Pons (tissue), 1 donor: ENCODE data around the gene TMOD3.
A peak's percentile ranks its signal among the peaks of the same experiment; 100 is the strongest.

Experiments used
- DNase-seq: peaks from one replicate; pipeline ENCODE4 v3.0.0-alpha.2; 2016; ENCODE audit warnings: low spot score

Gene TMOD3

GRCh38 chr15:51828621-51829375 is 655 bp upstream of the TMOD3 start:
- DNase-seq: no peak

GRCh38 chr15:51830276-51830806 is 888 bp downstream of the TMOD3 start:
- peak; percentile 48 for DNase-seq

DNA sequence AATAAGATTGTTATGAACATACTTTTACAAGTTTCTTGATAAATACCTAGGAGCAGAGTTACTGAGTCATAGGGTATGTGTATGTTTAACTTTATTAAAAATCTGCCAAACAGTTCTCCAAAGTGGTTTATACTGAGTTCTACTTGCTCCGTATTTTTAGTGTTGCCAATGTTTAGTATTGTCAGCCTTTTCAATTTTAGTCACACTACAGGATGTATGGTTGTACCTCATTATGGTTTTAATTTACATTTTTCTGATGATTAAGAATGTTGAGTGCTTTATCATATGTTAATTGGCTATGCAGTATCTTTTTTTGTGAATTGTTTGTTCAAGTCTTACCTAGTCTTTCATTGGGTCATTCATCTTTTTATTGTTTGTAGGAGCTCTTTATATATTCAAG is 4.3 kb downstream of the TMOD3 start:
- DNase-seq: no peak

- DNase-seq: no peak
Measured at GRCh38 chr15:51837792-51838251, 8.4 kb downstream of the TMOD3 start.

GRCh38 chr15:51838270-51838669 is 8.8 kb downstream of the TMOD3 start:
- DNase-seq: no peak

GRCh38 chr15:51840692-51841091 is 11.2 kb downstream of the TMOD3 start:
- DNase-seq: no peak

GRCh38 chr15:51841406-51842040 is 12.1 kb downstream of the TMOD3 start:
- no peak for DNase-seq

DNA sequence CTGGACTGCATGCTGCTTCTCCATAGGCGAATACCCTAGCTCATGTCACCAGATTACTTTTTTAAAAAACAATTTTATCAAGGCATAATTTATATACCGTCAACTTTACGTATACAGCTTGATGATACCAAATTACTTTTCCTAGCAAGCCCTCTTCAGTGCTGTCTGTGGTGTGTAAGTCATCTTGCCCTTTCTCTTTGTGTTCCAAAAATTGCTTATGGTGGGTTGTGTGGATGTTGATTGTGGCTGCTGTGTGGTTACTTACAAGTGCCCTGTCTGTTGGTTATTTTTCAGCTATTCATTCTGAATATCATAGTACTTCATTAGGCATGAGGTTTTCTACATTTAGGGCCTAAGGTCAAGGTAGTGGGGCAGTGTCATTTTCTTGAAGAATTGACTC is 12.8 kb downstream of the TMOD3 start:
- no peak for DNase-seq

DNA sequence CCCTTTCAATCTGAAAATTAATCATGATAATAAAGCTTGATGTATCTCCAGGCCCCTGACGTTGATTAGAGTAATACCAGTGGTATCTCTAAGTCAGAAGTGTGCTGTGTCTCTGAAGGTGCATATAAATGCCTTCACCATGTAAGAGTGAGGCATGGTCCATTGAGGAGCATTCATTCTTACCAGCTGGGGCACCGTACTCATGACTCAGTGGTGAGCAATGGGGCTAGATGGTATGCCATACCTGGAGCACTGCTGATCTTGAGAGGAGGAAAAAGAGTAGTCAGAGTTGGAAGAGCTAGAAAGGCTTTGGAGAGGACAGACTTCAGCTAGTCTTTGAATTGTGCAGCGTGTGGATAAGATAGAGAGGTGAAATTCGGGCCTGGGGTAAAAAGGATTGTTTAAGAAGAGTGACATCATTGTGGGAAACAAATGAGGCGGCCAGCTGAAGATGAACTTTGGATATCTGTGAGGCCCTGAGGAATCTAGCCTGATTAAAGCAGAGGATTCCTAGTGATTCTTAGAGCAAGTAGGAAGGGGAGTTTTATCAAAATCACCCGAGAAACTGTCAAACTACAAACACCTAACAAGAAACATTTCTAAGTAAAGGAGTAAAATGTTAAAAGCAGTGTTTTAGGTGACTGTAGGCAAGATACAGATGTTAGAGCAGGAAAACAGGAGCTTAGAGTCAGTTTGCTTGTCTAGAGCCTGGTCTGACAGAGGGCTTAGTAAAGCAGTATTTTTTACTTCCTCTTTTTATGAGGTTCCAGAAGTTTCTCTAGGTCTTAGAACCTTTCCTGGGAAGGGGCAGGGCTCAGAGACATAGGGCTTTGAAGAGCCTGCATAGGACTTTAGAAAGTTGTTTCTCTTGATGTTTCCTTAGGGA is 13.6 kb downstream of the TMOD3 start:
- peak; percentile 57 for DNase-seq

DNA sequence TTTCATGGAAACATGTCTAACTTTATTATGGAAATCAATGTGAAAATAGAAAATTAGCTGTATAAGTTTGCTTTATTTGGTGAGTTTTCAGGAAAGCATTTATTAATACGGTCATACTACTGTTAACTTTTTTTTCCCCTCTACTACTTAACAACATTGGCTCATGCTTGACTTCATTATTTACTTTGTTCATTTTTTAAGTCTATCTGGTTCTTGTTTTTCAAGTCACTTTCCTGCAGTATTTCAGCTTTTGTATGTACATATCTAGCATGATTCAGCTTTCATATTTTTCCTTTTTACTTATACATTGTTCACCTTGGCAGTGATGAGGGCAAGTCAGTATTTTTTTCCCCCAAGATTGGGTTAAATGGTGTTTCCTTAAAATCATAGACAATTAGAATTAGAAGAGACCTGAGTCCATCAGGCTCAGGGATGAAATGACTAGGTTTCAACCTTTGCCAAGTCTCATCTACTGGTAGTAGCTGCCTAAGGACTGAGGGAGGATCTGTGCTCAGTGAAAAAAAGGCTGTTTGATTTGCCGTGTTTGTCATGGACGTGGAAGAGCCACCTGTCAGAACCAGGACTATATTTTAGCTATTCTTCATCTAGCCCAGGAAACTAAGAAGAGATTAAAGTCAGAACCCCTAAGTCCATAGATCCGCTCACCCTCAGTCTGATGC is 15.4 kb downstream of the TMOD3 start:
- no peak for DNase-seq

GRCh38 chr15:51846066-51846462 is 16.6 kb downstream of the TMOD3 start:
- no peak for DNase-seq

DNA sequence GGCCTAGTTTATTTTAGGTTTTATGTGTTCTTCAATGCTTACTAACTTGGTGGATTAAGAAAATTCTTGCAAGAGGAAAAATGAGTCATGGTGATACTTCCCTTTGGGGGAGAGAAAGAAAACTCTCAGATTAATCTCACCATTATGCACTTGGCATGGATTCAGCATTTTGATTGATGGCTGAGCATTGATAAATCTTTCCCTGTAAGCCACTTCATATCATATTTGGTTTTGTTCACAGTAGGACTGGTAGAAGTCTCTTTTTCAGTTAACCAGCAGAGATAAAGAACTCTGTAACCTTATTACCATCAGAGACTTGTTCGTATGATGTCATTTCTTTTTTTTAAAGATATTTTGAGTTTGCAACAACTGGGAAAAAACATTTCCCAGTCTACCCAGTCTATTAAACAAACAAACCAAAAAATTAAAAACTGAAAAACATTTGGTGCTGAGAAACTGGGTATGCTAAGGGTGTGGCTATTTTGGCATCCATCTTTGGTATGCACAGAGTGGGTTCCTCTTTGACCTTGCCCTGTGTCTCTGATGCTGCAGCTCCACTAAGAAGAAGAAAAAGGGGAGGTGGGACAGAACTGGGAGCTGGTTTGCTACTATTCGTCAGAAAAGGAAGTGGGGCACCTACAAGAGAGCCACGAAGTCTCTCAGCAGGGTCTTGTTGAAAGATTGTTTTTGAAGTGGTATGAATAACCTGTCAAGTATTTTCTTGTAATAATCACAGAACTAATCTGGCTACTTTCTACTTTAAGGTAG is 17.2 kb downstream of the TMOD3 start:
- DNase-seq: no peak

DNA sequence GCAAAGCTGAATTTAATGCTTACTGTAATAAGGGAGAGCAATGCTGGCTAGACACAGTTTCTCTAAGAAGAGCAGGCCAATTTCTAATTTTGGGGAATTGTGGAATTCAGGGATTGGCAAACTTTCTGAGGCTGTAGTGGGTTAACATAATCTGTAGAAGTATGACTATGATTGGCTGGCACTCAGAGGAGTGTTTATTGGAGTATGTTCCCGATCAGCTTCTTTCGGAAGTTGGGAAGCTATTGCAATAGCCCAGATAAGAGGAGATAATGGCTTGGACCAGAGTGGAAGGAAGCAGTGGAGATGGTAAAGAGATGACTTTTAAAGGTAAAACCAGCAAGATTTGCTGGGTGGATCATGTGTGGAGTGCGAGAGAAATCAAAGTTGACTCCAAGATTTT is 19.4 kb downstream of the TMOD3 start:
- DNase-seq: no peak

DNA sequence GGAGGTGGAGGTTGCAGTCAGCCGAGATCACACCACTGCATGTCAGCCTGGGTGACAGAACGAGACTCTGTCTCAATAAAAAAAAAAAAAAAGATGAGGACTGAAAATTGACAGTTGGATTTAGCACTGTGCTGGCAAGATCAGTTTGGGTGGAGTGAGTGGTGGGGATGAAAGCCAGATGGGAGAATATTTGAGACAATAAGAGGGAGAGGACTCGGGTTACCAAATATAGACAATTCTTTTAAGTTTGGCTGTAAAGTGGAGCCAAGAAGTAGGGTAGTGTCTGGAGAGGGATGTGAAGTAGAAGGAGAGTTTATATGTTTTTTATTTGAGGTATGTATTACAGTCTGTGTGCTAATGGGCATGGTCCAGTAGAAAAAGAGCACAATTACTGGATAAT is 20.4 kb downstream of the TMOD3 start:
- no peak for DNase-seq

GRCh38 chr15:51853998-51854397 is 24.5 kb downstream of the TMOD3 start:
- DNase-seq: no peak

DNA sequence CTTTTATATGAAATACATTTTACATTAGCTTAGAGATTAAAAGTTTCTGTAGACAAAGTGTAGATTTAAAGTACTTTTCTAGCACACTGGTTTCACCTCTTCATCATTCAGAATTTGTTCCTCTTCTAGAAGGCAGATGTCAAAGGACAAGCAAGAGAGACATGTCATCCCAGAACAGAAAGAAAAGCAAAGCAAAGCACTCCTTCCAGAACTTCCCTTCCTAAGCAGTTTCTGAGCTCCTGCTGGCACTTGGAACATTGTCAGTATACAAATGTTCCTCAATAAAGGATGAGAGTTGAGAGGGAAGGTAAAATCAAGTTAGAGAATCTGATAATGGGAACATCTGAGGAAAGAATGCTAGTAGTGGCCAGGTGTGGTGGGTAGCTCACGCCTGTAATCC is 26.2 kb downstream of the TMOD3 start:
- peak; percentile 33 for DNase-seq

GRCh38 chr15:51856714-51857380 is 27.4 kb downstream of the TMOD3 start:
- DNase-seq: no peak

DNA sequence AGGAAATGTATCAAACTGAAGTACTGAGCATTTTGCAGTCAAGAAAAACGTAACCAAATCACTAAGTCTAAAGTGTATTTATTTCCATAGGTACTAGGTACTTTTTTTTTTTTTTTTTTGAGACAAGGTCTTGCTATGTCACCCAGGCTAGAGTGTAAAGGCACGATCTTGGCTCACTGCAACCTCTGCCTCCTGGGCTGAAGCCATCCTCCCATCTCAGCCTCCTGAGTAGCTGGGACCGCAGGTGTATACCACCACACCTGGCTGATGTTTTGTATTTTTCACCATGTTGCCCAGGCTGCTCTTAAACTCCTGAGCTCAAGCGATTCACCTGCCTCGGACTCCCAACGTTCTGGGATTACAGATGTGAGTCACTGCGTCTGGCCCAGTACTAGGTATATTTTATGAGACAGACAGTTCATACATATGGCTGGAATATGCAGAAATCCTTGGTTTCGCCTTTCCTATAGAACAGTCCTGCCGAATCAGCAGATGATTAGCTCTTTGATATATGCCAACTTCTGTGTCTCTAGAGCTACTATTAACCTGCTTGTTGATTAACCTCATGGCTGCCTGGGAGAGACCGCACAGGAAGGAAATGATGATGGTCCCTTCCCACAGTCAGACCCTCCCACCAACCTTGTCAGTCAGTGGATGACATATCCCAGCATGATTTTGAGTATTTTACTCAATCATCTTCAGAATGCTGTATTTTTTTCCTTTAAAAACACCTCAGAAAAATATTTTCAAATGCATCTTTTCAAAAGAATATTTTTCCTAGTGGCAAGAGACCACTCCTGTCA is 32.3 kb downstream of the TMOD3 start:
- no peak for DNase-seq

- DNase-seq: no peak
Measured at GRCh38 chr15:51863131-51863530, 33.7 kb downstream of the TMOD3 start.
